SW 1271 (cell line): ENCODE data around the gene NR2F1-AS1.

Source experiments
- DNase-seq, 2 experiments: peaks; one replicate each; lab custom pipeline; 2025; lab: John Stamatoyannopoulos, UW

Gene NR2F1-AS1

DNA sequence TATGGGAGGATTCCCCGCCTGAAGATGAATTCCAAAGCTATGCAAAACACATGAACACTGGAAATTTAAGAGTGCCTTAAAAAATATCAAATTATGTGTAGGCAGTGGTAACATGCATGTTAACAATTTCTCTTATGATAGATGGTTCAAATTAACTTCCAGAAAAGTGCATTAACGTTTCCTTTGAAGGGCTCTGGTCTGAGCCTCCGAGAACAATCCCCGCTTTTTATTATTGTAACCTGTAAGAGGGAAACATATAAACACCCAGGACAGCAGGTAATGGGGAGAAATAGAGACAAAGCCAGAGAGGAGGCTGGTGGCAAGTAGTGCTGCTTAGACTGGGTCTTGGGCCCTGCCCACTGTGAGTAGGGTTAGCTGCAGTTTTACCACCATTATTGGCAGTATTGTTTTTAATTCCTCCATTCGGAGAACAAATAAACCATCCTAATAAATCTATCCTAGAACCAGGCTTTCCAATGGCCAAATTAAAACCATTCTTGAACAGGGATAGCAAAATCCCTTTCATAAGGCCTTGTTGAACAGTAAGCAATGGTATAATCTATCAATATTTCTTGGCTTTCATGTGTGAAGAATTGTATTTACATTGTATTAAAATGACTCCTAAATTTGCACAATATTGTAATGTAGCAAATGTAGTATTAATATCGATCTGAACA, 8.3 kb upstream of the NR2F1-AS1 start:
- DNase-seq, result no peak

DNA sequence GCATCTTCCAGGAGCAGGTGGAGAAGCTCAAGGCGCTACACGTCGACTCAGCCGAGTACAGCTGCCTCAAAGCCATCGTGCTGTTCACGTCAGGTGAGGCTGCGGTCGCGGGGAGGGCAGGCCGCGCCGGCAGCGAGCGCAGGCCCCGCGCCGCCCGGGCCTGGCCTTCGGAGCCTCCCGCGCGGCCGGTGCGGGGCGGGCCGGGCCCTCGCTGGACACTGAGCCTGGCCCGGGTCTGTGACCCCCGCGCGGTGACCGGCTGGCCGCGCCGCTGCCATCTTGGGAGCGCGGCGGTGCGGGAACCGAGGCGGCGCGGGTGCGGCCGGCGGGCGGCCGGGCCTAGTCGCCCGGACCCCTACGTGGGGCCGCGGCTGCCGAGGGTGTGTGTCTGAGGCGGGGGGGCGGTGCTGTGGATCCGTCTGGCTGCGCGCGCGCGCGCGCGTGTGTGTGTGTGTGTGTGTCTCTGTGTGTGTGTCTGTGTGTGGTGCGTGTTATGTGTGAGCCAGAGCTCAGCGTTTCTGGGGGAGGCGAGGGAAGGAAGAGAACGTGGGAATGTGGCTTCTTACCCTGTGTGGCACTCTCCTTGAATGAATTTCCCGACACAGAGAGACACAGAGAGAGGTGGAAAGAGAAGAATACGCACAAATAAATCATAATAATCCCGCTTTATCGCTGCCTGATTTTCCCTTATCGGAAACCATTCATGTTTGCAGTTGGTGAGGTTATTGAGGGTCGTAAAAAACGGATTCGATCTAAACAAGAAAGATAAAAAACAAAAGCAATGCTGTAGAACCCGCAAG, 7.5 kb upstream of the NR2F1-AS1 start:
- no peak for DNase-seq

DNA sequence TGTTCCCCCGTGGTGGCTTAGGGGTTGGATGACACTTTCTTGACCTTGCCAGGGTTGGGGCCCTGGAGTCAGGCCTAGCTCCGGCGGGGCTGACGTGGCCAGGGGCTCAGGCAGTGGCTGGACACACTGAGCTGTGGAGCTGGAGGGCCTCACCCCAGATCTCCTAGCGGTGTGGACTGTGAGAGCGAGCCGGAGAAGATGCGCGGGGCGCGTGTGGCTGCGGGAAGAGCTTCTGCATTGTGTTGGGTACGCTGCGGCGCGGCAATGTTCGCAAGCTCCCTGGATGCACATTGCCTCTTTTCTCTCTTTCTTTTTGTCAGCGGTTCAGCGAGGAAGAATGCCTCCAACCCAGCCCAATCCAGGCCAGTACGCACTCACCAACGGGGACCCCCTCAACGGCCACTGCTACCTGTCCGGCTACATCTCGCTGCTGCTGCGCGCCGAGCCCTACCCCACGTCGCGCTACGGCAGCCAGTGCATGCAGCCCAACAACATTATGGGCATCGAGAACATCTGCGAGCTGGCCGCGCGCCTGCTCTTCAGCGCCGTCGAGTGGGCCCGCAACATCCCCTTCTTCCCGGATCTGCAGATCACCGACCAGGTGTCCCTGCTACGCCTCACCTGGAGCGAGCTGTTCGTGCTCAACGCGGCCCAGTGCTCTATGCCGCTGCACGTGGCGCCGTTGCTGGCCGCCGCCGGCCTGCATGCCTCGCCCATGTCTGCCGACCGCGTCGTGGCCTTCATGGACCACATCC, 6.8 kb upstream of the NR2F1-AS1 start:
- no peak for DNase-seq

DNA sequence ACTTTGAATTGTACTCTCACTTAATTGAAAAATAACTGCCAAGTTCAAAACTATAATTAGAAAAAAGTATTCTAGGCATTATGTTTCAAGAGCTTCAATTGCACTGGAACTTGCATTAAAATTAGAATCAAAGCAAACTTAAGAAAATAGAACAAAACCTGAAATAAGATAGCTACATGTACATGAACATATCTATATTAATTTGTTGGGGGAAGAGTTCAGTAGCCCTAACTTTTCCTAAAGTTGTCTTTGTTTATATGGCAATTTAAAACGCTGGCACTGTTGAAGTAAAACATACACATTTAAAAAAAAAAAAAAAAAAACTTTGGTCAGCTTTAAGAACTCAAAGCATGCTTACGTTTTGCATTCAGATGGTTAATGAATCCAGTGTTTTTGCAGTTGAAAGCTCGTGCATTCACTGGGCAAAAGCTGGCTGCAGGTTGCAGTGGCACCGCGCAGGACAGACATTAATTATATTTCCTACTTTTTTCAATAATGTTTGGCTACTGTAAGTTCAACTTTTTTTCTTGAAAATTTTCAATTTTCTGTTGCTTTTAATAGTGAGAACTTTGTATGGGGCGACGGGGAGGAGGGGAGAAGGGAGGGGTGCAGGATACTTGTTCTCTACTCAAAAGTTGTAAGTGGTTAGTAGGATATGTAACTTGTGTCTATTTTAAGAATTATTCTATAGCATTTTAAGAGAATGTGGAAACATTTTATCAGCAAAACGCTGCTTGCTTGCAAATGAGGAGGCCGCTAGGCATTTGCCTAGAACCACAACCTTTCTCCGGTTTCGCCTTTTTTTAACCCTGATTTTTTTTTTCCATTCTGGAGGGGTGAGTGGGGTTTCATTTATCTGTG, 5.9 kb upstream of the NR2F1-AS1 start:
- DNase-seq, result no peak

DNA sequence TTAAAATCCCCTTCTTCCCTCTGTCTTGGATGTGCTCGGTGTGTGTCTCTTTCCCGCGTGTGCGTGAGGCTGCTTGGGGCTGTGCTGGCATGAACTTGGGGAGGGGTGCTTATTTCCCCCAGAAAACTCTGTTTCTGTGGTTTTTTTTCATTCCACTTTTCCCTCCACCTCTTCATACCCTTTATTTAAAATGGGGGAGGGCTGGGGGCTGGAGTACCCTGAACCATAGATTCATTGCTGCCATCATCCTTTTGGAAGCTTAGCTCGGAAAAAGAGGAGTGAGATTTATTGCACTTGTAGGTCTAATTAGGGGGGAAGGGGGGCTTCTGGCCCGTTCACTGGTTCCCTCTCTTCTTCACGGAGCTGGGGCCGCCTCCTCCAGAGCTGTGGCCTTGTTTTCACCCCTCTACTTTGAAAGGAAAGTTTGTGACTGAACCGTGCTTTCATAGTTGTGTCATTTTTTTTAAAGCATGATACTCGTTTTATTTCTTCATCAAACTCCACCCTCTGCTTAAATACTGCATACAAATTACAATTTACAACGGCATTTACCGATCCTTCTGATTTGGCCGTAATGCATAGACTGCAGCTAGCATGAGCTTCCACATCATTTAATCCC, 4.9 kb upstream of the NR2F1-AS1 start:
- no peak for DNase-seq

DNA sequence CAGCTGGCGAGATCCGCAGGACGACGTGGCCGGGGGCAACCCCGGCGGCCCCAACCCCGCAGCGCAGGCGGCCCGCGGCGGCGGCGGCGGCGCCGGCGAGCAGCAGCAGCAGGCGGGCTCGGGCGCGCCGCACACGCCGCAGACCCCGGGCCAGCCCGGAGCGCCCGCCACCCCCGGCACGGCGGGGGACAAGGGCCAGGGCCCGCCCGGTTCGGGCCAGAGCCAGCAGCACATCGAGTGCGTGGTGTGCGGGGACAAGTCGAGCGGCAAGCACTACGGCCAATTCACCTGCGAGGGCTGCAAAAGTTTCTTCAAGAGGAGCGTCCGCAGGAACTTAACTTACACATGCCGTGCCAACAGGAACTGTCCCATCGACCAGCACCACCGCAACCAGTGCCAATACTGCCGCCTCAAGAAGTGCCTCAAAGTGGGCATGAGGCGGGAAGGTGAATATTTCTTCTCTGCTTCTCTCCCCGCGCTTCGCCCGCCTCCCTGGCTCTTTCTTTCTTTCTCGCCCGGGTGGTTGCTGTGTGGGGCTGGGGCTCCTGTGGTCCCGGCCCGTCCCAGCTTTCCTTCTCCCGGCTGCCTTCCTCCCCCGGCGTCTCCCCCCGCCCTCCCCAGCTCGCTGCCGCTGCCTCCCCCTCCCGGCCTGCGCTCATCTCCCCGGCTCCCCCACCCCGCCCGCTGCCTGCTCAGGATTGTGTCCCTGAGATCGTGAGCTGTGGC, 4.2 kb upstream of the NR2F1-AS1 start:
- peak; percentile 20 to 54 for DNase-seq

DNA sequence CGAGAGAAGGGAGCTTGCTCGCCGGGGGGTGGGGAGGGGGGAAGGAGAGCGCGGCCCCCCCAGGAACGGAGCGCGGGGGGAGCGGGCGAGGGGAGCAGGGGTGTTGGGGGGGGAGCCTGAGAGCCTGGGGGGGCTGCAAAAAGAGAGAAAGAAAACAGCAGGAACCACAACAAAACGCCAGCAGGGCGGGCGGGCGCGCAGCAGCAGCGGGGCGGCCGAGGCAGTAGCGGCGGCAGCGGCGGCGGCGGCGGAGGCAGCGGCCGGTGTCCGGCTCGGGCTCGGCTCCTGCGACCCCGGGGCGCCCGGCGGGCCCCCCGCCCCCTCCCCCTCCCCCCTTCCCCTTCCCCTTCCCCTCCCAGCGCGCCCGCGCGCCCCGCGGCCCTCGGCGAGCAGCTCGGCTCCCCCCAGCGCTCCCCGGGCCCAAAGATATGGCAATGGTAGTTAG, 3.6 kb upstream of the NR2F1-AS1 start:
- DNase-seq, result peak in 1 of 2 experiments; percentile 47

DNA sequence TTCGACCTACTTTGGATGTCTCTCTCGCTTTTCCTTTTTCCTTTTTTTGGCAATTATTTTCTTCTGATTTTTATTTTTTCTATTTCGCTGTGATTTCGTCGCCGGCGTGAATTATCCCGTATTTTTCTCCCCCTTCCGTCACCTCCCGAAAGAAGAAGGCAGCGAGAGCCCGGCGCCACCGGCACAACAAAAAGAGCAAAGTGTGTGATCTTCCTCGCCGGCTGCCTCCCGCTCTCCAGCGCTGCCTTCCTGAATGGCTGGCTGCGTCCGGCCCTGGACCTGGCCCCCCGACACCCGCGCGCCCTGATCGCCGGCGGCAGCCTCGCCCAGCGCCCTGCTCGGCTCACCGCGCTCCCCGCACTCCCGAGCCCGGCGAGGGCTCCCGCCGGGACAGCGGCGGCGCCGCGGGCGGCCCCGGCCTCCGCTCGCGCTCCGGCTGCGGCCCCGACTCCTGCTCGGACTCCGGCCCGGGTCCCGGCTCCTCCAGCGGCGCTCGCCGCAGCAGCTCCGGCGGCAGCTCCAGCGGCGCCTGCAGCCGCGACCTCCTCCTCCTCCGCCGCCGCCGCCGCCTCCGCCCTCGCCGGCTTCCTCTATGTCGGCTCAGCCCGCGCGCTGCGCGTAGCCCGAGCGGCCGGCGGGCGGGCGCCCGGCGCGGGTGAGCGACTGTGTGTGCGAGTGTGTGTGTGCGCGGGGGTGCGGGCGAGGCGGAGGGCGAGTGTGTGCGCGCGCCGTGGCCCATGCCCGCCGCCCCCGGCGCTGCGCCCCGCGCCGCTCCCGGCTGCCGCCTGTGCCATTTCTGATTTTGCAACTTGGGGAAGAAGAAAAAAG, 3.0 kb upstream of the NR2F1-AS1 start:
- peak; percentile 24 to 56 for DNase-seq

DNA sequence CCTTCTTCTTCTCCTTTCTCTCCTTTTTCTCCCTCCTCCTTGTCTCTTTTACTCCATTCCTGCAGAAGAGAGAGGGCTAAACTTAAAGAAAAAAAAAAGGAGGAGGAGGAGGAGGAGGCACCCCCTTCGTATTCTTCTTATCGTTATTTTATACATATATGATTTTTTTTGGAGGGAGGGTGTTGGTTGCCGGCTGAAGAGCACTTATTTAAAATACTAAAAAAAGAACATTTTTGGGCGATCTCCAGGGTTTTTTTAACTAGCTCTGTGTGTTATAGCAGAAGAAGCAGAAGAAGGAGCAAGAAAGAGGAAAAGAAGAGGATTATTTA, 2.4 kb upstream of the NR2F1-AS1 start:
- peak in 1 of 2 experiments; percentile 58 for DNase-seq

DNA sequence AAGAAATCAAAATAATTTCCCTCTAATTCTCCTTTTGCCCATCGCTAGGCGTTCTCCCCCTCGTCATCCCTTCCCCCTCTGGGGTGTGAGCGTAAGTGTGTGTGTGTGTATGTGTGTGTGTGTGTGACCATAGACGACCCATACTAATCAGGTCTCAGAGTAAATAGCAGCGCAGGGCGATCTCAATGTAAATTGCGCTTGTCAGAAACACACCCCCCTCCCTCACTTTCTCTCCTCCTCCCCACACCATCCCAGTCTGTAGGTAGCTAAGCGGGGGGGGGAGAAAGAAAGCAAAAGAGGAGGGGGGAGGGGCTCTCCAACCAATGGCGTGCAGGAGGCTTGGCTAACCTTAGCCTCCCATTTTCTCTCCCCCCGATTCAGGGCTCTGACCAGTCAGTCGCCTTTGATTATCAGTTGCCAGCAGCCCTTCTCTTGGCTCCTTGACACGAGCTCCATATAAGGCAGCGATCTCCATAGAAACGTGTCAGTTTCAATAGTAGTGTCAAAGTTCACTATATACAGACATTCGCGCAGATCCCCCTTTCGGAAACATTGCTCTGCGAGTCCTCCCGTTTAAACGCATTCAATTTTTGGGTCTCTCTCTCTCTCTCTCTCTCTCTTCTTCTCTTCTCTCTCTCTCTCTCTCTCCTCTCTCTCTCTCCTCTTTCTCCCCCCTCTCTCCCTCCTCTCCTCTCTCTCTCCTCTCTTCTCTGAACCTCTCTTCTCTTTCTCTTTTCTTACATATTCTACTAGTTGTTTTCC, 1.8 kb upstream of the NR2F1-AS1 start, which contains the start of gene NR2F1:
TSS of gene NR2F1 (plus strand) at position 546 of the 762 bp plus-strand sequence. CDS start 1,802 bp downstream, outside the sequence.
- peak; percentile 89 to 99 for DNase-seq

DNA sequence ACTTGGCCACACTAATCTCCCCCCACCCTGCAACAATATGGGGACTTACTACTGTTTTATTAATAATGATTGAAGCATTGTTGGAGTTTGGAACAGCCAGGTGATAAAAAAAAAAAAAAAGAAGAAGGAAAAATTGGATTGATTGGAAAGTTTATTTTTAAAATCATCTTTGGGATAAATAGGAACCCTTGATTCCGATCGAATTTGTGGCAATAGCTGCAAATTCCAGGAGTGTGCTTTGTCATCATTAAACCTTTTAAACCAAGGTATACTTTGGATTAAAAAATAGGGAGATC, 1.1 kb upstream of the NR2F1-AS1 start:
- DNase-seq, result no peak

DNA sequence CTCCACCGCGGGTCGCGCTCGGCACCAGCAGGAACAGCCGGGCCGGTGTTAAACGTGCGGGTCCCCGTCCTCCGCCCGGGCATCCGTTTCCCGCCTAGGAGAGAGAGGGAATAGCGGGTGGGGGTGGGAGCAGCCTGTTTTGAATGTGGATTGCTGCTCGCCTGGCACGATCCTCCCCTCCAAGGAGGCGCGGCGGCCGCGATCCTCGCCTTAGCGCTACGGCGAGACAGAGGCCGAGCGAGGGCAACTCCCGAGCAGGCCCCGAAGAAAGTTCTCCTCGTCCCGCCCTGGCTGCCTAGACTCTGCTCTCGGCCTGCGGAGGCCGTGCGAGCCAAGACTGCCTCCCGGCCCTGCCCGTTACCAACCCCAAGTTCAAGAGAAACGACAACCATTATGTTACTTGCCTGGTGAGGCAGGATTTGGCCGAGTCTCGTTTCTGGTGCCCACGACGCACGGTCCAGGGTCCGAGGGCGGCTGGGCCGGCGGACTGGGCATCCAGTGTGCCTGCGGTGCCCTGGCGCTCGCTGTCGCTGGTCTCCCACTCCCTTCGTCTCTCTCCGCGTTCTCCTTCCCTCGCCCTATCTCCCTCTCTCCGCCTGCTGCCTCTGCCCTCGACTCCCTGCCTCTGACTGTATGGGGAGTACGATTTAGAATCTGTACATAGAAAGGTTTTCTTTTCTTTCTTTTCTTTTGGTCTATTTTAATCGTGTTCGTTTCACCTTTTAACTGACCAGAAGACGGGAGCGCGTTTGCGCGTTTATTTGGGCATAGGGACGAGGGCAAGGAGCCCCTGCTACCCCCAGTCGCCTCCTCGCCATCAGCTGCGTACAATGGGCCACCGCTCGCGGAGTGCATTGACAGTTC, 724 bp downstream of the NR2F1-AS1 start:
- peak in 1 of 2 experiments; percentile 66 for DNase-seq

DNA sequence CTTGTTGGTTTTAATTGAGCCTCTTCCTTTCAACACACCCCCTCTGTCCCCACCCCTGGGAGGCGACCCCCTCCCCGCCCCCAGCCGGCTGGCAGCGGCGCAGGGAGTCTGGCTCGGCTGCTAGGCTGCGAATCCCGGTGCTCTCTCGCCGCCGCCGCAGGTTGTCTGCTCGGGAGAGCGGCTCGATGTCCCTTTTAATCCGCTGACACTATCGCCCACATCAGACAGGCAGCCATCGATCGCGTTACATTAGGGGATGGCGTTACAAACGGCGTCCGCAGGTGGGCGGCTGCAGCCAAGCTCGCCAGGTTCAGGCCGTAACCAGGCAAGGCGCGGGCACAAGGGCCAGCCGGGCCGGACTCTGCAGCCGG, 1.3 kb downstream of the NR2F1-AS1 start:
- peak in 1 of 2 experiments; percentile 62 for DNase-seq

DNA sequence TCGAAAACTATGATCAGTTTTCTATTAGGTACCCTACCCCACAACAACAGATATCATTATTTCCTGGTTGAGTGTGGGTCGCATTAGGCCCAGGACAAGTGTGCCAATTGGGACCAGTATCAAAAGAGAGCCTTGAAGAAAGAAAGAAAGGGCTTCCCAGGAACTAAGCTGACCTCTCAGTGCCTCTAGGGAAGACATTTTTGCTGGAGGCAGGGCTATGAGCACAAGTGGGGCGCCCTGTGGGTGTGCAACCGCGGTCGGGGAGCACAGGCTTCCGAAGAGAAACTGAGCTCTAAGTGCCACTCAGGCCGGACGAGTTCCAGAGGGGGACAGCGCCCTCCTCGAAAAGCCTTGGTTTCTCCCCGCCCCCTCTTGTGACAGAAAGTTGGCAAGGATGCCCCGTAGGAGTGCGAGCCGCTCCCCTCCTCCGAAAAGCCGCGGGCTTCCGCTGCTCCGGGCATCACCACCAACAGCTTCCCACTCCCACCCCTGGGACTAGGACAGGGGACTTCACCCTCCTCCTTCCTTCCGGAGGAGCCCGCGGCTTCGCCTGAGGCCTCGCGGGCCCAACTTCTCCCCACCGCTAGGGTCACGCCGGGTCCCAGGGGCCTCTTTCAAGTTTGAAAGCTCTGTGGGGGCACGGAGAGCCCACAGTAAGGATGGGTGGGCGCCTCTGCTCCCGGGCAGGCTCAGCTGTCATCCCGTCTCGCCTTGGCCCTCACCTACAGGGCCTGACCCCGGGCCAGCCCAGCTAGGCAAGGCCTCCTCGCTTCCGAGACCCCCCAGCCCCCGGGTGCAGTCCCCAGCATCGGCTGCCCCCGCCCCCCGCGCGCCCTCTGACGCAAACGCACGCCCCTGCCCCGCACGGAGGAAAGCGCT, 2.0 kb downstream of the NR2F1-AS1 start:
- no peak for DNase-seq

DNA sequence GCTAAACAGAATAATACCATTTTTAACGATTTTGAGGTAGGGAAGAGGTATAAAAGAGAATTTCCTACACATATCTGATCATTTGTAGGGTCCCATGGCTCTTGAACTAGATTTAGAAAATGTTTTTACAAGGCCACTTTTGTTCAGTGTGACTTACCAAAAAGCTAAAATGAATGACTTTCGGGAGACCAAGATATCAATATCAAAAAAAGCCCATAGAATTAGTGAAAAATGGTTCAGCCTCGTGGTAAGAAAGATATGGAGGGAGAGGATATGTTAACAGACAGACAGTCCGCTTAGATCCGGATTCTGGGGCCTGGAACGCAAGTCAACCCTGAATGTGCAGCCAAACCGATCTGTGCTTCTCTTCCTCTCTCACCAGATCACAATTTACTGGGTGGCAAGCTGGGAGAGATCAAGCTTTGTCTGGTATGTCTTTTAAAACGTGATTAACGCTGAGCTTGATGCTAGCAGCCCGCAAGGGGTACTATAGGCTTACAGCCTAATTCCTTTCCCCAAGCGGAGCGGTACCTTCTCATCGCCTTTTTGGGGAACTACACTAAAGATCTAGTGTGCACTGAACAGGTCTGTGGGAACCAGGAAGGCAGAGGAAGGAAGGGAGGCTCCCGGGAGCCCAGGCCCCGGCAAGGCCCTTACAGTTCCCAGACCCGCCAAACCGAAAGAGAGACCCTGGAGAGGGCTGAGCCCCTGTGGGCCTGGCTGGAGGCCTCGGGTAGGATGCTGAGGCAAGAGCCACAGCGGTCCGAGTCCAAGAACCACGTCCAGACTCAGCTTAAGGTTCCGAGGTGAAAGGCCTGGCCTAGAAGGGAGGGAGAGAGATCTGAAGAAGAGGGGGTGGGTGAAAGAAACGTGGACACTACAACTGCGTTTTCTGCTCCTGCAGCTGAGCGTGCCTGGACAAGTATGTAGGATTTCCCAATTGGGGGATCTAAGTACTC, 2.9 kb downstream of the NR2F1-AS1 start:
- DNase-seq, result no peak
